ENCODE results near the gene STAT3. TPM values are rescaled to one million over a fixed set of nuclear protein-coding genes. Genes with fewer than 3 reads are reported as not detected.
A peak's percentile ranks its signal among the peaks of the same experiment; 100 is the strongest.

Gene STAT3
- total and polyA plus RNA-seq, 9 of the 15 experiments (the other 6 are each of a cell fraction or from before 2014, with no cell fraction given), result 90.0 to 179 (median 114) TPM

DNA sequence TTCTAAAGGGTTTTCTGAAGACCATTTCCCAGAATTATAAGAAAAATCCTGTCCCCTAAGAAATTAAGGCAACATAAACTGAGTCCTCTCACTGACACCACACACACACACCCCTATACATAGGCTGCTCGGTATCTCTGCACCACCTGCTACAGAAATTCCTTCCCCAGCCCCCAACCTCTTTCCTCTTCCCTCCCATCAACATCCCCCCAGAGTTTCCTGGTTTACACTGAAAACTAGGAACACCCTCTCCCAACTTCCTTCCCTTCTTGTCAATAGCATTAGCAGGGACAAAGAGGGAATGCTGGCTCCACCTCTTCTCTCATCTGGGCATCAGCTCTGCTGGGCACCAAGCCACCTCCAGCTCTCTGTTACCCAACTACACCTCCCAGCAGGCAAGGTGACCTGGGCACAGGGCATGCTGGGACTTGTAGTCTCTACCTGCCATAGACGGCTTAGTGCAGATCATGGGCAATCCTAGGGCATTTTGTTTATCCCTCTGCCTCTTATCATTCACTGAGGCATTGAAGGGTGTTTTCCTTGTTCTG, 19.1 kb upstream of the STAT3 start:
- Histone ChIP-seq H3K4me3 (no peak overlapping the region), H3K27me3 (ENCODE audit: control insufficient read depth in 2 of 2, insufficient read depth in 2 of 2, low read length in 2 of 2) (no peaks in the 10 kb centered on the region), H2AFZ (ENCODE audit: low read depth, low read length) (no peak overlapping the region), H4K20me1 (replicated peaks; ENCODE audit: control insufficient read depth, insufficient read depth, low read length) (no peaks in the 10 kb centered on the region), H3K9ac (ENCODE audit: insufficient read depth in 1 of 2, low read depth in 2 of 2, low read length in 2 of 2) (peak overlapping the region; percentile 0 to 46; a peak in 2 of 4 replicates), H3K9me3 (replicated peaks; ENCODE audit: control insufficient read depth, insufficient read depth, low read depth, low read length) (no peaks in the 10 kb centered on the region), H3K36me3 (ENCODE audit: control insufficient read depth, insufficient read depth, low read length) (peaks cover 55% of the 10 kb centered on the region; the same call in 2 of the 3 replicates), H3K9me1 (ENCODE audit: control insufficient read depth, insufficient read depth, low read length) (no peaks in the 10 kb centered on the region), H3K27ac (ENCODE audit: extremely low read depth, low read depth, low read length) (peak overlapping the region; percentile 73), H3K4me1 (replicated peaks in 1 of 2; ENCODE audit: control insufficient read depth in 2 of 2, insufficient read depth in 2 of 2, low read length in 2 of 2) (peaks cover 40 to 58% of the 10 kb centered on the region in 2 experiments), H3K79me2 (ENCODE audit: control insufficient read depth, insufficient read depth, low read length) (peaks cover 65% of the 10 kb centered on the region), H3K4me2 (ENCODE audit: insufficient read depth, low read length) (peak overlapping the region; percentile 62)
- intact Hi-C loops (cut with micrococcal nuclease), result loop anchor here (5.0 to 10.0 kb wide), 4 partner anchors 110 to 445 kb away; partner anchors contain the start of genes HCRT and KCNH4
- in situ Hi-C loops (cut with MboI), result loop anchor here (10.0 kb wide), 1 partner anchor 183 kb away; no protein-coding TSS in a partner anchor
- peak; percentile 48 to 66 (median 54) for DNase-seq (ENCODE audit: extremely low read depth in 1 of 4, low spot score in 3 of 4)
- no TSS peak for BruUV-seq (replicated peaks)
- ChIA-PET POLR2A (interaction anchor here (0.6 to 1.5 kb wide), 8 partner anchors 8 to 1533 kb away, joined by 3 to 10 read pairs (median 3); partner anchors contain the start of gene STAT3), CTCF (ENCODE audit: low intra/inter-chr PET ratio) (interaction anchor here (1.3 to 3.4 kb wide), 2 partner anchors 85 to 95 kb away, joined by 3 to 46 read pairs; no protein-coding TSS in a partner anchor)
- peak; percentile 73 for FAIRE-seq
- WGBS (ENCODE audit: insufficient coverage, low coverage, missing lambda C conversion rate), result 7% methylated on average over 2 of the region's 2 CpGs
- ATAC-seq, result peak; percentile 83
- TF ChIP-seq CAMTA2 (CRISPR knock-in tag; conservative IDR thresholded peaks at IDR 0.05) (no peak), DMBX1 (CRISPR knock-in tag; IDR thresholded peaks at IDR 0.05; ENCODE audit: borderline replicate concordance) (no peak), HNRNPUL1 (IDR thresholded peaks at IDR 0.05; ENCODE audit: low read length) (no peak), CBFB (CRISPR knock-in tag; IDR thresholded peaks at IDR 0.05) (no peak), PTTG1 (tag; IDR thresholded peaks at IDR 0.05; ENCODE audit: low read depth) (no peak), MTF1 (CRISPR knock-in tag; IDR thresholded peaks at IDR 0.05; ENCODE audit: borderline replicate concordance) (no peak), ELF4 (CRISPR knock-in tag; IDR thresholded peaks at IDR 0.05) (0 out of 2 replicates have a peak, but pooled peaks have one; percentile 20), ZNF263 (CRISPR knock-in tag; IDR thresholded peaks at IDR 0.05; ENCODE audit: borderline replicate concordance) (no peak), NFE2L1 (tag; IDR thresholded peaks at IDR 0.05; ENCODE audit: borderline replicate concordance, low read depth) (no peak), FOXA1 (IDR thresholded peaks at IDR 0.05; ENCODE audit: borderline replicate concordance) (no peak), ZKSCAN1 (IDR thresholded peaks at IDR 0.05; ENCODE audit: low read depth, low read length) (no peak), NR4A1 (CRISPR knock-in tag; IDR thresholded peaks at IDR 0.05) (no peak), NR4A1 (tag; IDR thresholded peaks at IDR 0.05) (no peak), ZNF75A (CRISPR knock-in tag; IDR thresholded peaks at IDR 0.05) (no peak), SMARCE1 (IDR thresholded peaks at IDR 0.05) (no peak), RCOR1 (IDR thresholded peaks at IDR 0.05; ENCODE audit: borderline replicate concordance in 1 of 2, low read depth in 2 of 2, low read length in 2 of 2) (no peak)
- TF ChIP-seq, protein P1, sequence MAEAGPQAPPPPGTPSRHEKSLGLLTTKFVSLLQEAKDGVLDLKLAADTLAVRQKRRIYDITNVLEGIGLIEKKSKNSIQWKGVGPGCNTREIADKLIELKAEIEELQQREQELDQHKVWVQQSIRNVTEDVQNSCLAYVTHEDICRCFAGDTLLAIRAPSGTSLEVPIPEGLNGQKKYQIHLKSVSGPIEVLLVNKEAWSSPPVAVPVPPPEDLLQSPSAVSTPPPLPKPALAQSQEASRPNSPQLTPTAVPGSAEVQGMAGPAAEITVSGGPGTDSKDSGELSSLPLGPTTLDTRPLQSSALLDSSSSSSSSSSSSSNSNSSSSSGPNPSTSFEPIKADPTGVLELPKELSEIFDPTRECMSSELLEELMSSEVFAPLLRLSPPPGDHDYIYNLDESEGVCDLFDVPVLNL (CRISPR knock-in tag; IDR thresholded peaks at IDR 0.05; ENCODE audit: low read depth), result no peak
- TF ChIP-seq, protein P2, sequence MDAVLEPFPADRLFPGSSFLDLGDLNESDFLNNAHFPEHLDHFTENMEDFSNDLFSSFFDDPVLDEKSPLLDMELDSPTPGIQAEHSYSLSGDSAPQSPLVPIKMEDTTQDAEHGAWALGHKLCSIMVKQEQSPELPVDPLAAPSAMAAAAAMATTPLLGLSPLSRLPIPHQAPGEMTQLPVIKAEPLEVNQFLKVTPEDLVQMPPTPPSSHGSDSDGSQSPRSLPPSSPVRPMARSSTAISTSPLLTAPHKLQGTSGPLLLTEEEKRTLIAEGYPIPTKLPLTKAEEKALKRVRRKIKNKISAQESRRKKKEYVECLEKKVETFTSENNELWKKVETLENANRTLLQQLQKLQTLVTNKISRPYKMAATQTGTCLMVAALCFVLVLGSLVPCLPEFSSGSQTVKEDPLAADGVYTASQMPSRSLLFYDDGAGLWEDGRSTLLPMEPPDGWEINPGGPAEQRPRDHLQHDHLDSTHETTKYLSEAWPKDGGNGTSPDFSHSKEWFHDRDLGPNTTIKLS (IDR thresholded peaks at IDR 0.05; ENCODE audit: borderline replicate concordance, low read depth), result peak; percentile 61; the same call in 1 of the 2 replicates
- TF ChIP-seq, protein P3, sequence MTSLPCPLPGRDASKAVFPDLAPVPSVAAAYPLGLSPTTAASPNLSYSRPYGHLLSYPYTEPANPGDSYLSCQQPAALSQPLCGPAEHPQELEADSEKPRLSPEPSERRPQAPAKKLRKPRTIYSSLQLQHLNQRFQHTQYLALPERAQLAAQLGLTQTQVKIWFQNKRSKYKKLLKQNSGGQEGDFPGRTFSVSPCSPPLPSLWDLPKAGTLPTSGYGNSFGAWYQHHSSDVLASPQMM (CRISPR knock-in tag; IDR thresholded peaks at IDR 0.05), result no peak
- TF ChIP-seq, protein P4, sequence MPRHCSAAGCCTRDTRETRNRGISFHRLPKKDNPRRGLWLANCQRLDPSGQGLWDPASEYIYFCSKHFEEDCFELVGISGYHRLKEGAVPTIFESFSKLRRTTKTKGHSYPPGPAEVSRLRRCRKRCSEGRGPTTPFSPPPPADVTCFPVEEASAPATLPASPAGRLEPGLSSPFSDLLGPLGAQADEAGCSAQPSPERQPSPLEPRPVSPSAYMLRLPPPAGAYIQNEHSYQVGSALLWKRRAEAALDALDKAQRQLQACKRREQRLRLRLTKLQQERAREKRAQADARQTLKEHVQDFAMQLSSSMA (CRISPR knock-in tag; IDR thresholded peaks at IDR 0.05), result no peak
